Karpas-422 (cell line): ENCODE data around the gene BAMBI. TPM values are rescaled to one million over a fixed set of nuclear protein-coding genes. Genes with fewer than 3 reads are reported as not detected.

Experiments
- DNase-seq: peaks from one replicate; pipeline ENCODE4 v3.0.0-alpha.2; 2015
- H2AFZ ChIP-seq: fragments of 200-600 bp; sonication (generic); 2 replicates; pipeline ENCODE4 v1.6.1; 2014; ENCODE audit warnings: antibody characterized with exemption, low read length, mixed read lengths
- H3K27ac ChIP-seq: fragments of 200-600 bp; sonication (generic); 2 replicates; pipeline ENCODE4 v1.5.1; 2014; ENCODE audit warnings: mild to moderate bottlenecking, low read length, moderate library complexity
- H3K27me3 ChIP-seq: fragments of 200-600 bp; sonication (generic); 2 replicates; pipeline ENCODE4 v1.6.1; 2014; ENCODE audit warnings: low read length, mixed read lengths
- H3K36me3 ChIP-seq: fragments of 200-600 bp; sonication (generic); 2 replicates; pipeline ENCODE4 v1.6.1; 2014; ENCODE audit warnings: low read length, mixed read lengths; ENCODE audit not compliant: insufficient read depth
- H3K4me1 ChIP-seq: fragments of 200-600 bp; sonication (generic); 2 replicates; pipeline ENCODE4 v1.6.1; 2014; ENCODE audit warnings: mild to moderate bottlenecking, low read length, mixed read lengths
- H3K4me2 ChIP-seq: fragments of 200-600 bp; sonication (generic); 2 replicates; pipeline ENCODE4 v1.6.1; 2014; ENCODE audit warnings: low read length, low read depth, mild to moderate bottlenecking; ENCODE audit not compliant: poor library complexity, severe bottlenecking
- H3K4me3 ChIP-seq: fragments of 200-600 bp; sonication (generic); 2 replicates; pipeline ENCODE4 v1.5.1; 2014; ENCODE audit warnings: mild to moderate bottlenecking, antibody characterized with exemption, low read length, mixed read lengths
- H3K79me2 ChIP-seq: fragments of 200-600 bp; sonication (generic); 2 replicates; pipeline ENCODE4 v1.6.1; 2014; ENCODE audit warnings: mild to moderate bottlenecking, low read length, mixed read lengths
- H3K9ac ChIP-seq: fragments of 200-600 bp; sonication (generic); 2 replicates; pipeline ENCODE4 v1.6.0; 2014; ENCODE audit warnings: low read length
- H3K9me2 ChIP-seq: fragments of 200-600 bp; sonication (generic), shearing (Covaris generic); replicated peaks from 2 replicates; pipeline ENCODE4 v1.6.0; 2014; ENCODE audit warnings: mild to moderate bottlenecking, low read length, moderate library complexity; ENCODE audit not compliant: insufficient read depth
- H3K9me3 ChIP-seq: fragments of 300-700, 200-600 bp; sonication (generic); 2 replicates; pipeline ENCODE4 v1.6.1; 2014; ENCODE audit warnings: low read length, mixed read lengths
- H4K20me1 ChIP-seq: fragments of 200-600 bp; sonication (generic); 2 replicates; pipeline ENCODE4 v1.6.1; 2014; ENCODE audit warnings: mild to moderate bottlenecking, antibody characterized with exemption, low read length, low read depth; ENCODE audit not compliant: insufficient read depth
- total RNA-seq: library from RNA; depleted of rRNA; stranded (reverse); fragments of >200 nt; shearing (Covaris generic); gene quantifications from 2 replicates; pipeline ENCODE4 v1.2.3, GENCODE V29; 2014; ENCODE audit warnings: low replicate concordance

BAMBI gene
- total RNA-seq, 1 experiment from 2014 or later: not detected

DNA sequence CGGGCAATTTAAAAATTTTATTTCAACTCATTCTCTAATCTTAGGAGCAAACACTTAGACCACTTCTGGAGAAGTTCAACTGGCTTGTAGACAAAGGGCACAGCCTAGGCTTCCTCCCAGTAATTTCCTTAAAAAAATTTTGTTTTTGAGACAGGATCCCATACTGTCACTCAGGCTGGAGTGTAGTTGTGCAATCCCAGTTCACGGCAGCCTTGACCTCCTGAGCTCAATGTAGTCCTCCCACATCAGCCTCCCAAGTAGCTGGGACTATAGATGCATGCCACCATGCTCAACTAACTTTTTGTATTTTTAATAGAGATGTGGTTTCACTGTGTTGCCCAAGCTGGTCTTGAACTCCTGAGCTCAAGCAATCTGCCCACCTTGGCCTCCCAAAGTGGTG is 38.4 kb downstream of the BAMBI start:
- Histone ChIP-seq H3K79me2 (no peaks in the 10 kb centered on the region), H2AFZ (no peak overlapping the region), H3K4me2 (no peak overlapping the region), H3K27ac (no peak overlapping the region), H3K27me3 (no peaks in the 10 kb centered on the region), H3K36me3 (no peaks in the 10 kb centered on the region), H3K9me2 (no peaks in the 10 kb centered on the region), H3K4me3 (no peak overlapping the region), H3K9ac (no peak overlapping the region), H3K9me3 (no peaks in the 10 kb centered on the region), H4K20me1 (no peaks in the 10 kb centered on the region), H3K4me1 (no peaks in the 10 kb centered on the region)
- no peak for DNase-seq

DNA sequence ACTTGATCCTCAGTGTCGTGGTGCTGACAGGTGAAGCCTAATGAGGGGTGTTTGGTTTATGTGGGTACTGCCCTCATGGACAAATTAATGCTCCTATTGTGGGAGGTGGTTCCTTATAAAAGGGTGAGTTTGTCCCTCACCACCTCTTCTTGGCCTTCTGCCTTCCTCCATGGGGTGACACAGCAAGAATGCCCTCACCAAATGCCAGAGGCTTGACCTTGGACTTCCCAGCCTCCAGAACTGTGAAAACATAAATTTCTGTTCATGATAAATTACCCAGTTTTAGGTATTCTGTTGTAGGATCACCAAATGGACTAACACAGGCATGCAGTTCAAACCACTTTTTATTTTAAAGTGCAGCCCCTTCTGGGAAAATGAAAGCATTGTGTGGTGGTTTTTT is 39.4 kb downstream of the BAMBI start:
- Histone ChIP-seq H3K9me2 (no peaks in the 10 kb centered on the region), H3K36me3 (no peaks in the 10 kb centered on the region), H2AFZ (no peak overlapping the region), H3K4me3 (no peak overlapping the region), H3K9ac (no peak overlapping the region), H3K79me2 (no peaks in the 10 kb centered on the region), H4K20me1 (no peaks in the 10 kb centered on the region), H3K27me3 (no peaks in the 10 kb centered on the region), H3K27ac (no peak overlapping the region), H3K4me2 (no peak overlapping the region), H3K9me3 (no peaks in the 10 kb centered on the region), H3K4me1 (no peaks in the 10 kb centered on the region)
- no peak for DNase-seq

DNA sequence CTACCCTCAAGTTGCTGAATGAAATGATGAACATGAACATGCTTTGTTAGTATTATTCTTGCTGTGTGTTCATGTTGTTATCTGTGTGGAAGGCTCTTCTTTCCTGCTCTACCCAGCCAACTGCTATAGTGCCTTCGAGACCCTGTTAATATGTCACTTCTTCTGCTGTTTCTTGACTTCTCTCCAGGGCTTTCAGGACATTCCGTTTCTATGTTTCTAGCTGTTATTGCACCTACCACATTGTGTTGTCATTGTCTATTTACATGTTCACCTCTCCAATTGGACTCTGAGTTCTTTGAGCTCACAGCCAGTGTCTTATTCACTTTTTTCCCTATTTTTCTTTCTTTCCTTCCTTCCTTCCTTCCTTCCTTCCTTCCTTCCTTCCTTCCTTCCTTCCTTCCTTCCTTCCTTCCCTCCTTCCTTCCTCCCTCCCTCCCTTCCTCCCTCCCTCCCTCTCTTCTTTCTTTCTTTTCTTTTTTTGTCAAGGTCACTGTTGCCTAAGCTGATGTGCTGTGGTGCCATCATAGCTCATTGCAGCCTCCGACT is 40.4 kb downstream of the BAMBI start:
- Histone ChIP-seq H3K9ac (no peak overlapping the region), H2AFZ (no peak overlapping the region), H3K4me2 (no peak overlapping the region), H3K9me2 (no peaks in the 10 kb centered on the region), H3K27me3 (no peaks in the 10 kb centered on the region), H4K20me1 (no peaks in the 10 kb centered on the region), H3K4me1 (no peaks in the 10 kb centered on the region), H3K27ac (no peak overlapping the region), H3K36me3 (no peaks in the 10 kb centered on the region), H3K9me3 (no peaks in the 10 kb centered on the region), H3K4me3 (no peak overlapping the region), H3K79me2 (no peaks in the 10 kb centered on the region)
- DNase-seq: no peak

DNA sequence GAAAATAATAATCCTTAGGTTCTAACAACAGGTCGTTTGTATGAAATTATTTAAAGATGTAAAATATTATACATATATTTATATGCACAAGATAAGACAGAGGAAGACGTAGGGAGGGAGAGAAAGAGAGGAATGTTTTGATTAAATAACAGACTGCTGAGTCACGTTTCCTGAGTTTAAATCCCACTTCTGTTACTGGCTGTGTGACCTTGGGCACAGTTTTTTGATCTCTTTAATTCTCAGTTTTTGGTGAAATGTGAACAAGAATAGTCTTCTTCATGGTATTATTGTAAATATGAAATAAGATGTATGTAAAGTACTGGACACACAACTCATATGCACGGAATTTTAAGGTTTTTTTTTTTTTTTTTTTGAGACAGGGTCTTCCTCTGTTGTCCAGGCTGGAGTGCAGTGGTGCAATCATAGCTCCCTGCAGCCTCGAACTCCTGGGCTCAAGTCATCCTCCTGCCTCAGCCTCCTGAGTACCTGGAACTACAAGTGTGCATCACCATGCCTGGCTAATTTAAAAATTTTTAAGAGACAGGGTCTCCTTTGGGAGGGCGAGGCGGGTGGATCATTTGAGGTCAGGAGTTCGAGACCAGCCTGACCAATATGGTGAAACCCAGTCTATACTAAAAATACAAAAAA is 42.6 kb downstream of the BAMBI start:
- H3K4me2 ChIP-seq: no peak overlapping the region
- H3K9me3 ChIP-seq: no peaks in the 10 kb centered on the region
- no peaks in the 10 kb centered on the region for H3K79me2 ChIP-seq
- H3K9ac ChIP-seq: no peak overlapping the region
- no peaks in the 10 kb centered on the region for H3K27me3 ChIP-seq
- H3K36me3 ChIP-seq: no peaks in the 10 kb centered on the region
- no peak overlapping the region for H3K27ac ChIP-seq
- no peaks in the 10 kb centered on the region for H4K20me1 ChIP-seq
- no peak for DNase-seq
- H3K4me3 ChIP-seq: no peak overlapping the region
- H3K4me1 ChIP-seq: no peaks in the 10 kb centered on the region
- no peak overlapping the region for H2AFZ ChIP-seq
- no peaks in the 10 kb centered on the region for H3K9me2 ChIP-seq

DNA sequence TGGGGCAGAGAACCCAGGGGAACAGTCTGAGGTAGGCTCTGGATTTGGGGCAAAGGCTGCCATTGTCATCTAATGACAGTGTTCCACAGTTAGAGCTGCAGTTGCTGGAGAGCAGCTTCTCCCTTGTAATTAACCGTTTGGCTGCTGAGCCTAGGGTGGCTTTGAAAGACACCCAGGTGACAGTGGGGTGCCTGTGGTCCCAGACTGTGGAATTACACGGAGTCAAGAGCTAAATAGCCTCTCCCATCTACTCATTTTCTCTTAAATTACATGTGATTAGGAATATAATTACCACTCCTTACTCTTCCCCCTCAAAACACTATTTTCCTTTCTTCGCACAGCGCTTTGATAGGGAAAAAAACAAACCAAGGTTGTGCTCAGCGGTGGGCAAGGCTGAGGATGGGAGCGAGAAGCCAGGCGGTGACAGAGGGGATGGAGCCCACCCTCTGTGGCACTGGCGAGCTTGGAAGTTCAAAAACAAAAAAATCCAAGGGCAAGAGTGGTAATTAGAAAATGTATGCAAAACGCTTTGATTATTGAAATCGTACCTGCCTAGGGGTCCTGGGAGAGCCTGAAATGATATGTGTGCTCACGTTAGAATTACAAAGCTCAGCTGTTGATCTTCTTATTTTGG is 44.1 kb downstream of the BAMBI start:
- H4K20me1 ChIP-seq: no peaks in the 10 kb centered on the region
- no peak for DNase-seq
- no peak overlapping the region for H3K27ac ChIP-seq
- no peaks in the 10 kb centered on the region for H3K9me3 ChIP-seq
- no peaks in the 10 kb centered on the region for H3K27me3 ChIP-seq
- H3K36me3 ChIP-seq: no peaks in the 10 kb centered on the region
- H3K9me2 ChIP-seq: no peaks in the 10 kb centered on the region
- no peak overlapping the region for H2AFZ ChIP-seq
- no peaks in the 10 kb centered on the region for H3K79me2 ChIP-seq
- H3K4me2 ChIP-seq: no peak overlapping the region
- H3K9ac ChIP-seq: no peak overlapping the region
- H3K4me3 ChIP-seq: no peak overlapping the region
- no peaks in the 10 kb centered on the region for H3K4me1 ChIP-seq

DNA sequence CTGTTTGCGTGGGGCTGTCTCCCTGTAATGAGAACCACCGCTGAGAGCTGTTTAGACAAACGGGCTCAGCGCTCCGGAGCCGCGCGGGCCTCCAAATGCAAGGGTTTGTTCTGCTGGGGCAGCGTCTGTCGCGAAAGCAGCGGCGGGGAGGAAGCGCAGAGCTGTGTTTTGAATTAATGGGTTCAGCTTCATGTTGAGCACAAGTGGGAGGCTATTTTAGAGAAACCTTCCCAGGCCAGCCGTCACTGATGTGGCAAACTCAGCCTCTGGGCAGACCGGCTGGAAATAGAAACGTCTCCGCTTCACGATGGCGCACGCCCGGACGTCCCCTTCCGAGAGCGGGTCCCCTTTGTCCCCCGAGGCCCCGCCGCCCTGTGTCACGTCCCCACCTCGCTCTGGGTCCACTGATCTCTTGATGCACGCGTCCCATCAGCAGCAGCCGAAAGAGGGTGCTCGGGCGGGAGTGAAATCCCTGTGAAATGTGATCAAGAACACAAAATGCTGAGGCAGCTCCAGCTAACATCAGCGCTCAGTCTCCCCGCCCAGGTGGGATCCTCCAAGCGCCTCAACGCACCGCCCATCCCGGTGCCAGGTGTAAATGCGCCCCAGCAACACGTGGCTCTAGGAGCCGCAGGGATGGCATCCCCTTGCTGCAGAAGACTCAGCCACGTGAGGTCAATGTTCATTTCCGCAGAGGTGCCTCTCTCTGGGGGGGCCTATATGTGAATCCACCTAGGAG is 44.9 kb downstream of the BAMBI start:
- Histone ChIP-seq H3K9ac (no peak overlapping the region), H3K9me2 (no peaks in the 10 kb centered on the region), H3K9me3 (no peaks in the 10 kb centered on the region), H3K27me3 (no peaks in the 10 kb centered on the region), H4K20me1 (no peaks in the 10 kb centered on the region), H3K4me2 (no peak overlapping the region), H3K79me2 (no peaks in the 10 kb centered on the region), H3K27ac (no peak overlapping the region), H3K4me3 (no peak overlapping the region), H2AFZ (no peak overlapping the region), H3K4me1 (no peaks in the 10 kb centered on the region), H3K36me3 (no peaks in the 10 kb centered on the region)
- DNase-seq: no peak

DNA sequence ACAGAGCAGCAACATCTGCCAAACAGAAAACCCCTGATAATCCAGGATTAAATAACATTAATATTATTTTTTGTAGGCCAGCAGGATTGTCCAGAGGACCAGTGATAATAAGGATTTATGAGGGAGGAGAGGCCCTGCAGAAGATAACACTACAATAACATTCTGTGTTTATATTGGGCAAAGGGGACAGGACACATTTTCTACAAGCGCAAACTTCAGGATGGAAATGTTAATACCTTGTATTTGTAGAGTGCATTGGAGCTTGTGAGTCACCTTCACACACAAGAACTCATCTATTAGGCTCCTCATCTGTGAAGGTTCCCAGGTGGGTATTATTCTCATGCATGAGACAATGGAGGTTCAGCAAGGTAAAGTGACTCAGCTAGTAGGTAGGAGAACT is 51.0 kb downstream of the BAMBI start:
- no peak overlapping the region for H3K4me2 ChIP-seq
- H3K9ac ChIP-seq: no peak overlapping the region
- H4K20me1 ChIP-seq: no peaks in the 10 kb centered on the region
- no peaks in the 10 kb centered on the region for H3K36me3 ChIP-seq
- H3K79me2 ChIP-seq: no peaks in the 10 kb centered on the region
- H3K4me1 ChIP-seq: no peaks in the 10 kb centered on the region
- no peak overlapping the region for H2AFZ ChIP-seq
- H3K27ac ChIP-seq: no peak overlapping the region
- H3K4me3 ChIP-seq: no peak overlapping the region
- H3K27me3 ChIP-seq: no peaks in the 10 kb centered on the region
- no peaks in the 10 kb centered on the region for H3K9me2 ChIP-seq
- H3K9me3 ChIP-seq: no peaks in the 10 kb centered on the region
- no peak for DNase-seq

DNA sequence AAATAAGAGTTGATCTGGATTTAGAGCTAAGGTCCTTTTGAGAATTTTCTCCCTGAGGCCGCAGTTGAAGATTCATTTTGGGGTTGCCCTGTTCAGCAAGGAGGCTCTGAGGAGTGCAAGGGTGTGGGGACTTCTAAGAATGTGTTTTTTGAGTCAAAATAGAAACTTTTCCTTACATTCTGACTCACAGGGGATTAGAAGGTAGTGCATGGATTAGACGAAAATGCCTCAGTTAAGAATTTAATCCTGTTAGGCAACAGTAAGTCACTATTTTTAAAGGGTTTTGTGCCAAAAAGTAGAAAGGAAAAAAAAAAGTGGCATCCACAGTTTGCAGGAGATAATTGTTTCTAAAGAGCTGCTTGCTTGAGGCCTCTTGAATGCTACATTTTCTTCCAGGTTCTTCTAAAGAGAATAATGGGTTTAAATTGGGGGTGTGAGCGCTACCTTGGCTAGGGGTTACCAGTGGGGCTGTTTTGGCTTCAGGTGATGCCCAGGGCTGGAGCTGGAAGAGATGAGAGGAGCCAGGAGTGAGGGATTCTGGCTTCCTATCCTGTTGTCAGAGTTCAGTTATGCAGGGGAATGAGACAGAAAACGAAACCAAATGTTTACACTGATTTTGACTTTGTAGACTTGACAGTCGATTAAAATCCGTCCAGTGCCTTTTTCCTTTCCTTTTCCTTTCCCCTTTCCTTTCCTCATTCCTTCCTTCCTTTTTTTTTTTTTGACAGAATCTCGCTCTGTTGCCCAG is 52.9 kb downstream of the BAMBI start:
- H3K4me2 ChIP-seq: no peak overlapping the region
- DNase-seq: no peak
- H4K20me1 ChIP-seq: no peaks in the 10 kb centered on the region
- no peak overlapping the region for H2AFZ ChIP-seq
- no peak overlapping the region for H3K9ac ChIP-seq
- H3K4me1 ChIP-seq: no peaks in the 10 kb centered on the region
- no peaks in the 10 kb centered on the region for H3K9me3 ChIP-seq
- H3K79me2 ChIP-seq: no peaks in the 10 kb centered on the region
- H3K9me2 ChIP-seq: no peaks in the 10 kb centered on the region
- H3K4me3 ChIP-seq: no peak overlapping the region
- no peak overlapping the region for H3K27ac ChIP-seq
- no peaks in the 10 kb centered on the region for H3K27me3 ChIP-seq
- no peaks in the 10 kb centered on the region for H3K36me3 ChIP-seq
